ENCODE results near the gene SAMD14. TPM values are rescaled to one million over a fixed set of nuclear protein-coding genes. Genes with fewer than 3 reads are reported as not detected.

SAMD14 gene
- total RNA-seq, 2 experiments from 2014 or later = 0.47 to 1.3 TPM

GRCh38 chr17:50079334-50080095 lies 50.4 kb downstream of the SAMD14 start:
- POLR2A ChIA-PET = interaction anchor here (1.0 kb wide), 1 partner anchor 49 kb away, joined by 3 read pairs; no protein-coding TSS in a partner anchor
- peak; percentile 51 for ATAC-seq

DNA sequence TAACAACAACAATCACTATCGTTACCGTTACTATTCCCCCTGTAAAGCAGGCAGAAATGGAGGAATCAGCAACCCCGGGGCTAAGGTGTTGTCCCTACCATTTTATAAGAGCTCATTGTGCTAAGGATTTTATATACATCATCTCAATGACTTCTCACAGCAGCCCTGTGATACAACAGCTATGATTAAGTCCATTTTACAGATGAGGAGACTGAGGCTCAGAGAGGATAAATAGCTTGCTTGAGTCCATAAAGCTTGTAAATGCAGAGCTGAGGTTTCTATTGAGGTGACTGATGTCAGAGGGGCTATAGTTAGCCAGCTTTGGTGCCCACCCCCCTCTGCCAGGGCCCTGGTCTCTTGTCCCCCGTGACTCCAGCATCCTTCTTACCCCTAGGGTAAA lies 51.5 kb downstream of the SAMD14 start:
- ATAC-seq = no peak
- no peak overlapping the region for H3K4me3 Mint-ChIP-seq
- no peaks in the 10 kb centered on the region for H3K36me3 Mint-ChIP-seq (ENCODE audit: low read depth)
- H3K4me1 Mint-ChIP-seq (ENCODE audit: low read depth) = no peaks in the 10 kb centered on the region
- CTCF ChIA-PET = interaction anchor here (0.9 to 3.3 kb wide), 6 partner anchors 9 to 51 kb away, joined by 3 to 21 read pairs (median 4); partner anchors contain the start of gene PDK2
- DNase-seq = no peak
- TF ChIP-seq CTCF (IDR thresholded peaks at IDR 0.05) = no peak
- no peak overlapping the region for H3K27ac Mint-ChIP-seq
- POLR2A ChIA-PET = interaction anchor here (0.6 to 1.0 kb wide), 2 partner anchors 33 to 48 kb away, joined by 3 read pairs; no protein-coding TSS in a partner anchor
- no peaks in the 10 kb centered on the region for H3K9me3 Mint-ChIP-seq
- intact Hi-C loops (cut with micrococcal nuclease) = no loop called here
- no peaks in the 10 kb centered on the region for H3K27me3 Mint-ChIP-seq

More at GRCh38 chr17:50079334-50080095, 50.4 kb downstream of the SAMD14 start:
- H3K27ac Mint-ChIP-seq = no peak overlapping the region
- no peak for TF ChIP-seq CTCF (IDR thresholded peaks at IDR 0.05)
- no peaks in the 10 kb centered on the region for H3K4me1 Mint-ChIP-seq (ENCODE audit: low read depth)
- no peak overlapping the region for H3K4me3 Mint-ChIP-seq
- no peaks in the 10 kb centered on the region for H3K9me3 Mint-ChIP-seq
- intact Hi-C loops (cut with micrococcal nuclease) = no loop called here
- CTCF ChIA-PET = interaction anchor here (0.9 to 3.3 kb wide), 4 partner anchors 8 to 54 kb away, joined by 3 to 21 read pairs (median 4); no protein-coding TSS in a partner anchor
- DNase-seq = peak; percentile 42
- H3K27me3 Mint-ChIP-seq = no peaks in the 10 kb centered on the region
- no peaks in the 10 kb centered on the region for H3K36me3 Mint-ChIP-seq (ENCODE audit: low read depth)

GRCh38 chr17:50076591-50077235 lies 53.2 kb downstream of the SAMD14 start:
- ATAC-seq (no peak), DNase-seq (no peak)
- Mint-ChIP-seq H3K9me3 (no peaks in the 10 kb centered on the region), H3K27ac (no peak overlapping the region), H3K27me3 (no peaks in the 10 kb centered on the region), H3K4me3 (no peak overlapping the region), H3K4me1 (ENCODE audit: low read depth) (no peaks in the 10 kb centered on the region), H3K36me3 (ENCODE audit: low read depth) (no peaks in the 10 kb centered on the region)
- POLR2A ChIA-PET = interaction anchor here (1.4 kb wide), 1 partner anchor 8 kb away, joined by 3 read pairs; no protein-coding TSS in a partner anchor
- intact Hi-C loops (cut with micrococcal nuclease) = no loop called here
- CTCF ChIA-PET = interaction anchor here (3.3 to 3.5 kb wide), 2 partner anchors 10 to 11 kb away, joined by 16 to 21 read pairs; no protein-coding TSS in a partner anchor
- TF ChIP-seq CTCF (IDR thresholded peaks at IDR 0.05) = no peak

- Mint-ChIP-seq H3K4me3 (no peak overlapping the region), H3K27me3 (no peaks in the 10 kb centered on the region), H3K4me1 (ENCODE audit: low read depth) (no peaks in the 10 kb centered on the region), H3K27ac (no peak overlapping the region), H3K9me3 (peaks cover 2% of the 10 kb centered on the region), H3K36me3 (ENCODE audit: low read depth) (peaks cover 5% of the 10 kb centered on the region)
- DNase-seq (no peak), ATAC-seq (no peak)
- ChIA-PET CTCF (interaction anchor here (1.0 to 3.5 kb wide), 2 partner anchors 11 to 48 kb away, joined by 4 to 16 read pairs; no protein-coding TSS in a partner anchor), POLR2A (interaction anchor here (0.6 to 1.4 kb wide), 3 partner anchors 8 to 21 kb away, joined by 3 to 4 read pairs (median 4); no protein-coding TSS in a partner anchor)
- intact Hi-C loops (cut with micrococcal nuclease) = no loop called here
- TF ChIP-seq CTCF (IDR thresholded peaks at IDR 0.05) = no peak
Measured at GRCh38 chr17:50076221-50076590, 53.8 kb downstream of the SAMD14 start.

Measured in activated CD8-positive, alpha-beta T cell treated with anti-CD3 and anti-CD28 coated beads for 36 hours (primary cell).